HG03342 (cell line): ENCODE data around the gene PCCA.

ENCODE experiments used
- ATAC-seq: cut with Tn5 transposase; IDR thresholded peaks from one replicate; pipeline ENCODE4 v1.9.1; 2021; ENCODE audit warnings: mild to moderate bottlenecking, moderate library complexity; ENCODE audit not compliant: unreplicated experiment

Gene PCCA

DNA sequence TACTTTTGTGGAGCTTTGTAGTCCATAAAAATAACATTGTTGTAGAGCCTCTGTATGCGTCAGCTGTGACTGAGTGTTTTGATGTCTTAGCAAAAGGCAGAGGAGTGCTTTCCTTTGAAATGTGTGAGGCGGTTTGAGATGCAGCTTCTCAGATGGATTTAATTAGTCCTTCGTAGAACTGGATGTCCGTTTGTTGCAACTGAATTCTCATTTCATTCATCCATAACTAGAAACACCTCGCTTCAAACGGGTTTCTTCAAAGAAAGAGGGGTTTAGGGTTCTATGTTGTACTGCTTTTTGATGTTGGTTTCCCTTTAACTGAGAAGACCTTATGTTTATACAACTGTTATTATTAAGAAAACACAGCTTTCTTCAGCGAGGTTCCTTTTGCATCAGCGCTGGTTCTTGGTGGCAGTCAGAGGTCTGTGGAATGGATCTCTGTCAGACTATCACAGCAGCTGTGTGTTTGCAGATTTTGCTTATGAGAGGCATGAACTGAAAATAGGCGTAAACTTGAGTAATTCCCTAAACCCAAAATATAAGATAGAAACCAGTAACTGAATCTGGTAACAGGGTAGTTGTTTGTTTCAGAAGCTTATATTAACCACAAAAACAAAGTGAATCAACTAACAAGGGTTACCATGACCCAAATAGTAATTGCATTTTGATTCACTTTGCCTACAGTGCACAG, 305.3 kb downstream of the PCCA start:
- peak; percentile 87 for ATAC-seq

DNA sequence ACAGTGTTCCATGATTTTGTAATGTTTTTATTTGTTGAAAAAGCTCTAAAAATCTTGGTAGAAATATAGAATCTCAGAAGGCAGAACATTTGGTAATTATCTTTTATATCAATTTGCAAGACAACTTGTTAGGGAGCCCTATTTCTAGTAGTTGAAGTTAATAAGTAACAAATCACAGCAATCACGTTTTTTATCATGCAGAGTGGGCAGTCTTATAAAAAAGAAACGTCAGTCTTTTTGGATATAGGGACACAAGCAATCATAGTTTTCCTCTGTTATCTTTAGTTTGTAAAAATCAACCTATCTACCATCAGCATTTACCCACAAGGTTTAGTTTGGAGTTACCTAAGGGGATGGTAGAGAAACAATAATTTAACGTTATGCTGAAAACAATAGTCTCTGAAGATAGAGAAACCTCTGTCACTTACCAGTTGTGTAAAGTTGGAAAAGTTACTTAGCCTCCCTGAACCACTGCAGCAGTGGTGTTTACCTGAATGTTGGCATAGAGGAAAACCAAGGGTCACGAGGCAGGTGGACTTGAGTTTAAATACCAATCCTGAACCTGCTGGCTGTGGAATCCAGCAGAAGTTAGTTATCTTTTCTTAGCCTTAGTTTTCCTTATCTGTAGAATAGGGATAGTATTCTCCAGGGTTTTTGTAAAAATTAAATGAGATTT, 306.9 kb downstream of the PCCA start:
- no peak for ATAC-seq

DNA sequence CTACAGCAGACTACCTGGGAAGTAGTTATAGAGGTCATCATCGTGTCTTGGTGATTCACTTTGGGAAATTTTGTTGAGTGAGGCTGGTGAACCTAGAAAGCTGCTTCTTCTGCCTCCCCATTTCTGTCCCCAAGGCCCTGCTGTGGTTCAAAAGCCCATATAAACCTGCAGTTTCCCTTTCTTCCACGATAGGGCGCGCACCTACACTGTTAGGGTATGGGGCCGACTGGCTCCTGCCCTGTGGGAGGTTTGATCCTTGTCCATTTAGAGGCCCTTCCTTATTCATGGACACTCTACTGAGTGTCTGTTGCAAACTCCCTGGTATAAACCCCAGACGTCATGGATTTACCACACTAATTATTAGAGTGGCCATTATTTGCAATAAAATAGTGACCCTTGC, 307.9 kb downstream of the PCCA start:
- ATAC-seq, result no peak

DNA sequence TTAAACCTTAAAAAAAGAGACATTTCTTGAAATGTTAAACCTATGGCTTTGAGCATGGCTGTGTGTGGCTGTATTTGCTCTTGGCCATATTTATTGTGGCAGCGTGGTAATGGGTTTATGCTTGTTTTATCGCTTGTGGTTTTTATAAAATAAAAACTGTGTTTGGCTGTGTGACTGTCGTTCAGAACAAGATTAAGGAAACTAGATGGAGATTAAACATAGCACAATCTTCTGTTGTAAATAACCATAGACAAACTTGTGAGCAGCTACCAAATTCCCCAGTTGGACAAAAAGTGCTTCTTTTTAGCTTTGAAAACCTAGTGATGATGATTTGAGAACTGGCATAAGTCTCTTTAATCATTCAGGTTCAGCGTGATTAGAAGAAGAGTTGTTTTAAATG, 308.7 kb downstream of the PCCA start:
- no peak for ATAC-seq

DNA sequence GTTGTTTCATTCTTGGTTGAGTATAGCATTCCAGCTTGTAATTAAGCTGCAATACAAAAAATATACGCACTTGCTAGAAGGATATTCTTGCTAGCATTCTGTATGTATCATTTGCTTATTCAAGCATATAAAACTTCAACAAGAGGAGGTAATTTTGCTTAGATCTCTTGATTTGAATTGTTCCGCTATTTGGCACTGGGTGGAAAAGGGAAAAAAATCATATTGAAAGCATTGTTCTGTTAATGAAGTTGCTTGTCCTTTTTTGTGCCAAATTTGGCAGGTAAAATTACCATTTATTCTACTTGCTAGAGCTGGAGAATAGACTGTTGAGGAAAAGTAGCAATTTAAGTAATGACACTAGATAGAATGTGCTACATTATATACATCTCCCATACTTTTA, 309.5 kb downstream of the PCCA start:
- no peak for ATAC-seq

DNA sequence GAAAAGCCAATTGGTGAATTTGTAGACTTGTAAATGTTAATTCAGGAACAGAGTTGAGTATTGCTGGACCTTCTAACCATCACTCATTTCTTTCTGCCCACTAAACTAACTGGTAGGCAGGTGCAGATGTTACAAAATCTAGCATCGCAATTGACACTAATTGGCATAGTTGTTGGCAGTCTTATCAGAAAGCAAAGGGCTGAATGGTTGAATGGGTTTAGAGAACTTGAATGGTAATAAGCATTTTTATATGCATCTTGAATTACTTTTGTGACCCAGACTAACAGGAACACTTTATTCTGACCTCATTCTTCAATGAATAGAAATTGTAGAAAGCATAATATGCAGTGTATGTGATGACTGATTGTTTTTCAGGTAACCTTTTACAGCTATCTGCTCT, 310.6 kb downstream of the PCCA start:
- ATAC-seq, result no peak

DNA sequence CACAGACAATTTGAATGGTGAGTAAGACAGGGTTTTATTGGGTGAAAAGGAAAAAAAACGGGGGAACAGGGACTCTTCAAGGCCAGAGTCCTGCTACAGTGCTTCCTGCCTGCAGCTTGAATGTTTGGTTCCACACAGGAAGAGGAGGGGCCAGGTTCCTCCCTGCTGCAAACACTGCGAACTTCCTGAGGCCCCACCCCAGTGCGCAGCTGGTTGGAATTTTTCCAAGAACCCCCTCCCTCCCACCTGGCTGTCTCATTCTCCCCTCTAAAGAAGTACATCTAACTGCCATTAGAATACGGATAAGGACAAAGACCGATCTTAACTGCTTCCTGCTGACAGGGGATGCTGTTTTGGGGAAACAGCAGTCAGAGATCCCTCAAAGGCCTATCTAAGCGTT, 314.8 kb downstream of the PCCA start:
- no peak for ATAC-seq

DNA sequence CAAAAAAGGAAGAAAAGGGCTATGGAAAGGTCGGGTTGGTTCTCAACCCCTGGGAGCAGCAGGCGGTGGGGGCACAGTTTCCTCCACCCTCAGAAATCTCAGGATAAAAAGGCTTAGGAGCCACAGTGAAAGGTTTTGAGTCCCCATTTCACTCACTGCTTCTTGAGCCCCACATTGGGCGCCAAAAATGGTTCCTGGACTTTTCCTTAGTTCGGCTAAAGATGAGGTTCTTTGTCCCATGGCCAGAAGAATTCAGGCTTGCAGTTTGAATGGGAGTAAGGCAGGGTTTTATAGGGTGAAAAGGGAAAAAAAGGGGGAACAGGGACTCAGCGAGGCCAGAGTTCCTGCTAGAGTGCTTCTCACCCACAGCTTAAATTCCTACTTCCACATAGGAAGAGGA, 320.2 kb downstream of the PCCA start:
- no peak for ATAC-seq

DNA sequence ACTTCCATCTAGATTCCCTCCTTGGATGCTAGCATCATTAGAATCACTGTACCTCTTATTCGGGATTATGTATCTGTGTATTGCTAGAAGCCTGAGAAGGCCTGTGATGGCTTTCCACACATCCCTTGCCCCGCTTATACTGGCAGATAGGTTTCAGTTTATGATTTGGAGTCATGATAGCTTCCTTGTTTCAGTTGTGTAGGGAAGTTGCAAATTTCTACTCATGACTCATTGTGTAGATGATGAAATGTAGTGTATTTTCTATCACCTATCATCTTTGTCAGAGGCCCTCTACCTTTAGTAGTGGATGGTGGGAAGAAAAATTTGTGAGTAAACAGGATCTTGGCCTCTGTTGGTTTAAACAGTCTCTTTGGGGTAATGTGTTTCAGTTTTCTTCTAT, 334.5 kb downstream of the PCCA start:
- ATAC-seq, result no peak

DNA sequence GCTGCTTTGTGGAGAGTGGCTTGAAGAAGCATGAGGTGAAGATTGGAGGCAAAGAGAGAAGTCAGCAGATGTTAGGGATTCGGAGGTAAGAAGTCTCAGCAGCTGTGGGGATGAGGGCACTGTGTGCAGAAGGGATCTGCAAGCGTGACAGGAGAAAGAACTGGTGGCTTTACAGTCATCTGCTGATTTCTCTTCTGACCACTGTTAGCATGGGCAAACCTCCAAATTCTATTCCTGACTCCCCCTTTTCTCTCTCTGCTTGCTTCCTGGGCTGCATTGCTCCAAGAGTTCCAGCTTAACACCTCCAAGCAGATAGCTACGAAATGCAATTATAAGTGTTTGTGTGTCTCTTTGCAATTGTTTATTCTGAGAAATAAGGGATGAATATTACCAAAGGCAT, 340.1 kb downstream of the PCCA start:
- no peak for ATAC-seq

DNA sequence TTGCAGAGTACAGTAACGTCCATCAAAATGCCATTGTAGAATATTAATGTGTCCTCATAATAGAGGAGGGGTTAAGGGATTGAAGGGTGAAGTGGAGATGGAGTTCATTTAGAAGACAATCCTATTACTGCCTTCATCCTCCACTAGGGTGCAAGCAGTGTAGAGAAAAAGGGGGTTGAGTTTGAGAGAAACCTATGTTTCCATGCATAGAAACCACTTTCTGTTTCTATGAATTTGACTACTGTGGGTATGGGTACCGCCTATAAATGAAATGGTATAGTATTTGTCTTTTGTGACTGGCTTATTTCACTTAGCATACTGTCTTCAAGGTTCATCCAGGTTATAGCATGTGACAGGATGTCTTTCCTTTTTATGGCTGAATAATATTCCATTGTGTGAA, 343.7 kb downstream of the PCCA start:
- no peak for ATAC-seq

DNA sequence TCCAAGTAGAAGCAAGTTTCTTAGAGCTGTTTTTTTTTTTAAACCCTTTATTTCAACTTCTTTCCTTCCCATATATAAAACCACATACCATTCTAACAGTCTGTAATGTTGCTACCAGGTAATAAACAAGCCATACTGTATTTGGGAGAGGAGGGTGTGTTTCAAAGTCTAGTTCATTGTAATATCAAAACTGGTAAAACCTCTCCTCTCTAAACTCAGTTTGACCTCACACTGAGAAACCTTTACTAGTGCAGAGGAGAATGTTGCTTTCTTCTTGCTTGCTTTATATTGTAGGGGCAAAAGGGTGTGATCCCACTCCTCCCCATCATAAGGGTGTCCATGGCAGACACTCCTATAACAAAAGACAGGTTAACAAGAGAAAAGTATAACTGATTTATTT, 344.6 kb downstream of the PCCA start:
- ATAC-seq, result peak; percentile 18

DNA sequence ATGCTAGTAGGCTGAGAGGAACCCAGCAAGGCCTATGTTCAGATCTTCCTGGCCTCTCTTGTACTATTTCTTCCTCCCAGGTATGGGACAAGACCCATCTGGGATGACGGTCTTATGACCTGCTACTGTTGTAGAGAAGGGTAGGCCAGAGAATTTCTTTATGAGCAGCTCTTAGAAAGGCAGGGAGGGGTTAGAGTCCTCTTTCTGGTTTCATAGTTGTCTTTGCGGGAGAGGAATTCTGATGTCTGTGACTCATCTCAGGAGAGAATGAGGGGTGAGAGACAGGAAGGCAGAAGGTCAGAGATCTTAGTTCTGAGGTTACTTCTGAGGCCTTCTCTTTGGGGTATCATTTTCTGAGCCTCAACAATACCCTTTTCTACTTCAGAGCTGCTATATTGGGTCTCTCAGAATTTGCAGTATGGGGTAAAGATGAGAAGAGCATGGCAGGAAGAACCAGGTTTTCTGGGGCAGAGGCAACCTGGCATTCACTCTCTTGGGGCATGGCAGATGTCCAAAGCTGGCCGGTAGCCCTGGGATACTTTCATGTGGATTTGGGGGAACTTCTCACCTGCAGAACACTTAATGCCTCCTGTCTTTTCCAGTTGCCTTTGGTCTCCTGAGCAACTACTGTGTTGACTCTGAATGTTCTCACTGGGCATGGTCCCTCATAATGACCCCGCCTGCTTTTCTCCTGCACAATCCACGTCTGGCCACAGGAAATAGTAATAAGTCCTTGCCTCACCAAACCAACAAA, 345.3 kb downstream of the PCCA start:
- peak; percentile 88 for ATAC-seq

DNA sequence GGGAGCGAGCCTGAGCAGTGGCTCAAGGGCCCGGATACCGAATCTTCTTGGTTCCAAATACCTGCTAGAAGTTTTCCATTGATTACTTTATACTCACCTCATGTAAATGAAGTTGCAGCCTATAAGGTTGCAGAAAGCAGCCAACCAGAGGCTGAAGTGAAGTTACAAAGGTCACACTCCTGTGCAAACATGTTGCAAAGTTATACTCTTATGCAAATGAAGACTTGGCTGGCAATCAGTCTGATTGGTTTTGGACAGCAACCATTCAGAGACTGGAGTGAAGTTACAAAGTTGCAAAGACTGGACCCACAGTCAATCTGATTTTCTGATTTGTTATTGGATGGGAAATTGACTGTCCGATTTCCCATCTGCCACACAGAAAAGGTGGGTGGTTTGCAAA, 347.2 kb downstream of the PCCA start:
- ATAC-seq, result no peak

DNA sequence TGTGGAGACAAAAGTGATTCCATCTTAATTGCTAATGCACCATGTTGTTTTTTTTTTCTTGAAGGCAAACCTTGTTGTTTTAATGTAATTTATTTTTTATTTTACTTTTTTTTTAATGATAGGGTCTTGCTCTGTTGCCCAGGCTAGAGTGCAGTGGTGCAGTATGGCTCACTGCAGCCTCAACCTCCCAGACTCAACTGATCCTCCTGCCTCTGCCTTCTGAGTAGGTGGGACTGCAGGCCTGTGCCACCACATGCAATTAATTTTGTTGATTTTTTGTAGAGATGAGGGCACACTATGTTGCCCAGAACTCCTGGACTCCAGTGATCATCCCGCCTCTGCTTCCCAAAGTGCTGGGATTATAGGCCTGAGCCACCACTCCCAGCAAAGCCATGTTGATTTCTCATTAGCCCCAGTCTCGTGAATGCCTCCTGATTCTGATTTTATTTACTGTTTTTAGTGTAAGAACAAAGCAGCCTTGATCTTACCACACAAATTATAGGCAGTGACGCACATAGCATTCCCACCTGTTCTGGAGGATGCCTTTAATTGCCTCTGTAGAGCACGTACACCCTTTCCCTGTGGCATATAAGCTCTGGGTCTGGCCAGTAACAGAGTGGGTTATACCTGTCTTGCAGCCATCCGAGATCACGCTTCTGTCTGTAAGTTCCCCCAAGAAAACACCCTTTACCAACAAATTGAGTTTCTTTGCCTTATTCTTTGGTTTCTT, 349.3 kb downstream of the PCCA start:
- ATAC-seq, result no peak

DNA sequence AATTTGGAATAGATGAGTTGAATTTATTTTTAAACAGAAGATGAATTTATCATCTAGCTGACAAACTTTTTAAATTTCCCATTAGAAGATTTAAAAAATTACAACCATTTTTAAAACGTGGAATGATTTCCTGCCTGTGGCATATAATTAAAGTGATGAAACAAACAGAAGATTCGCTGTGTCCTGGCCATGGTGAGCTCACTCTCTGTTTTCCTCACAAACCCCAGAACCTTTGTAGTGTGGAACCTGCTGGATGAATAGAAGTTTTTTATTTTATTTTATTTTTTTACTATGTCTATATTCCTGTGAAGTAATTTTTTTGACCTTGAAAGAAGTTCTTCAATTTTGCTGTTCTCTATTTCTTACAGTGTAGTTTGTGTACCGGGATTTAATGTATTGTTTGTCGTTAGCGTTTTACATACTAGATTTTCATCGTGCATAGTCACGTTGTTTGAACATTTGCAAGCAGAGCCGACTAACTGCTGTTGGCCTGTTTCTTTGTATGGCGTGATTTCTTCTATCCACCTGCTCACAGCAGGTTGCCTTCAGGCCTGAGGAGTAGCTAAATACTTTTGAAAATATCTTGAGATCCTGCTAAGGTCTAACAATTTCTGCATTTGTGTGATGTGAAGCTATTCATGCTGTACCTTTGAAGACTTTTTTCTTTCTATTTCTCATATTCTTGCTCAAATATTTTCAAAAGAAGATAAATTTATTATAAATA, 350.5 kb downstream of the PCCA start:
- no peak for ATAC-seq

DNA sequence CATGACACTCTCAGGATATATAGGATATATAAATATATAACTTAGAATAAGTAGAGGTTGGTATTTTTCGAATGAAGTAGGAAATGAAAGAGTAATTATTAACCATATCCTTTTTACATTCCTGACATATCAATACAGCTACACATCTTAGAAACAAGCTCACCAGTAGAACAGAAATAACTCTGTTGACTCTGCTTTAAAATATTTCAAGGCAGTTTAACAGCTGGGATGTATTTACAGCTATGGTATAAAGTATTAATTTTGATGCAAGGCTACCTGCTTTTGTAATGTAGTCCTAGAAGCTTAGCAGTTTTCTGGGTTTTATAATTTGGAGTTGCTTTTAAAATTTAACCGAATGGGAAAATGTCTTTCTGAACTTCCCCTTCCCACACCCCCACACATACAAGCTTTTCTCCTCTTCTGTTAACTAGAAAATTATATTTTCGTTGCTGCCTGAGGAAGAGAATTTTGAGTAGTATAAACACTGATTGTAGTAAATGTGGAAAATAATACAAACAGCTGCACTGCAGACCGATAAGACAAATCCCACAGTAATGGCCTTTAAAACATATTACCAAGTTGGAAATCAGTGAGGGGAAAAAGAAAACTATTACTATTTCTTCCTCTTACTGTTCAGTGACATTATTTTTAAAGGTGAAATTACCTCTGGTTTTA, 352.0 kb downstream of the PCCA start:
- ATAC-seq, result no peak

DNA sequence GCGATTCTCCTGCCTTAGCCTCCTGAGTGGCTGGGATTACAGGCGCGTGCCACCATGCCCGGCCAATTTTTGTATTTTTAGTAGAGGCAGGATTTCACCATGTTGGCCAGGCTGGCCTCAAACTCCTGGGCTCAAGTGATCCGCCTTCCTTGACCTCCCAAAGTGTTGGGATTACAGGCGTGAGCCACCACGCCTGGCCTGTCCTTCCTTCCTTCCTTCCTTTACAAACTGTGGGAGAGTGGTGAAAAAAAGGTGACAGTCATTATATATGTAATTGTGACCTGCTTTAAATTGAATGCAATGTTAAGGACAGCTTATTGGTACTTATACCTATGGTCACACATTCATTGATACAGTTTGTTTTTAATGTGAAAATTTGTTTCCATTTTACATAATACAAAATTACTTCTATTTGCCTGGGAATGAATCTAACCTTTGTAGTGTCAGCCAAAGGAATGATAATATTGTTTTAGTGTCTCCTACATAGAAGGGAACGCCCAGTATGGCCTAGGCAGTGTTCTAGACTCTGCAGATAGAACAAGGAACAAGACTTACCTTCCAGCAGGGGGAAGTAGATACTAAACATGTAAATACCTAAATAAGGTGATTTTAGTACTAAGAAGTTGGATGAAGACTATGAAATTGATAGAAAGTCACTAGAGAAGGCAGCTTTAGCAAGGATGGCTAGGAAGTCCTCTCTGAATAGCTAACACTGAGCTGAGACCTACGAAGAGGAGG, 353.4 kb downstream of the PCCA start:
- ATAC-seq, result no peak

DNA sequence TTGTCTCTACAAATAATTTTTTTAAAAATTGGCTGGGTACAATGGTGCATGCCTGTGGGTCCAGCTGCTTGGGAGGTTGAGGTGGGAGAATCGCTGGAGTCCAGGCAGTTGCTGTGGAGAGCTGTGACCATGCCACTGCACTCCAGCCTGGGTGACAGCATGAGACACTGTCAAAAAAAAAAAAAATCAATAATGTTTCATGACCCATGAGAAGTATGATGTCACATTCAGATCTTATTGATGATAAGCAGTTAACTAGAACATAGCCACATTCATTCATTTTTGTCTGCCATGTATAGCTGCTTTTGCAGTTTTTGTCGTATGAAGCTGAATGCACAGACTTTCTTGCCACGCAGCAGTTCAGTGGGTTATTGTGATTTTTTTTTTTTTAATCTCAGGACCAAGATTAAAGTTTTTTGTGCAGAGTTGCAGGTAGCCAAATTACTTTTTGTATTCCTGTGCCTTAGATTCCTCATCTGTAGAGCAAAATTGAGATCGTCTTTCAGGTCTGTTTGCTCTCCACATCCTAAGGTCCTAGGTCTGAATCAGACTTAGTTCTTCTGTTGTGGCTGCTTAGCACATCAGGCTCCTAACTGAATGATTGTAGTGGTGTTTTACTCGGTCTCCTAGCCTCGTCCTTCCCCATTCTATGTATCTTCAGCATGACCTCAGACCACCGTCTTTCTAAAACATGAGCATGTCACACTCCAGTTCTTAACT, 354.5 kb downstream of the PCCA start:
- no peak for ATAC-seq
